Measurements from ENCODE around the gene F7. TPM values are rescaled to one million over a fixed set of nuclear protein-coding genes. Genes with fewer than 3 reads are reported as not detected.

The F7 gene
- total RNA-seq, 1 experiment from 2014 or later, result 0.26 TPM

DNA sequence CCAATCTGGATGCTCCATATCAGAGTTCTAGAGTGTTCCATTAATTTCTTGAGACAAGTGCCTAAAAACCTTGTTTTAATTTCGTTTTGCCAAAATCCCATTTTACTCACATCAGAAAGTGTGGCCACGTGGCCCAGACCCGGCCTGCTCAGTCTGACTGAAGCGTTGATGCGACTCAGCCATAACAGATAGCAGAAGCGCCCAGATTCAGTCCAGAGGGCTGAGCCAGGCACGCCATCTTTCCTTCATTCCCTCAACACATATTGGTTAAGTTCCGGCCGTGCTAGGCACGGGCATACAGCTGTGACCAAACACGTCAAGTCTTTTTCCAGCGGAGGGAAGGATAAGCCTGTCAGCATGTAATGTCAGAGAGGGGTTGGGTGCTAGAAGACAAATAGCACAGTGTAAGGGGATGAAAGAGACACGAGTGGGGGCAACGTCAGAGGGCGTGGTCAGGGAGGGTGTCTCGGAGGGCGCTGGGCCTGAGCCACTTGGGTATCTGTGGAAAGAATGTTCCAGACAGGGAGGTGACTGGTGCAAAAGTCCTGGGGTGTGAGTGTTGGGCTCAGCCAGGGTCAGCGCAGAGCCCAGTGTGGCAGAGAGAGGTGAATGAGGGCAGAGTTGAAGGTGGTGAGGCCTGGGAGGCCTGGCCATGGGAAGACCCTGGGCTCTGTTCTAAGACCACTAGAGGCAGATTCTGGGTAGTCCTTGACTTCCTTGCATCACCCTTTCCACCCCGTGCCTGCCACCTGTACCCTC lies 20.1 kb downstream of the F7 start (continued):
- no peak for TF ChIP-seq ERG (CRISPR knock-in tag; IDR thresholded peaks at IDR 0.05)

- Mint-ChIP-seq H3K4me1 (peaks cover 18% of the 10 kb centered on the region), H3K27ac (no peak overlapping the region), H3K9me3 (no peaks in the 10 kb centered on the region), H3K36me3 (no peaks in the 10 kb centered on the region), H3K27me3 (ENCODE audit: low read depth) (no peaks in the 10 kb centered on the region; the same call in 1 of the 2 replicates), H3K4me3 (no peak overlapping the region)
- ATAC-seq (no peak), DNase-seq (ENCODE audit: low spot score) (no peak)
- CTCF ChIA-PET, result no interaction called here
- TF ChIP-seq IRF2 (CRISPR knock-in tag; IDR thresholded peaks at IDR 0.05; ENCODE audit: borderline replicate concordance, low read depth), result no peak
- no peak for TF ChIP-seq ATF2 (CRISPR knock-in tag; IDR thresholded peaks at IDR 0.05; ENCODE audit: borderline replicate concordance, low read depth)
- TF ChIP-seq SMAD3 (CRISPR knock-in tag; IDR thresholded peaks at IDR 0.05; ENCODE audit: borderline replicate concordance), result no peak
- no peak for TF ChIP-seq SP1 (CRISPR knock-in tag; conservative IDR thresholded peaks at IDR 0.05)
- TF ChIP-seq, protein P1, sequence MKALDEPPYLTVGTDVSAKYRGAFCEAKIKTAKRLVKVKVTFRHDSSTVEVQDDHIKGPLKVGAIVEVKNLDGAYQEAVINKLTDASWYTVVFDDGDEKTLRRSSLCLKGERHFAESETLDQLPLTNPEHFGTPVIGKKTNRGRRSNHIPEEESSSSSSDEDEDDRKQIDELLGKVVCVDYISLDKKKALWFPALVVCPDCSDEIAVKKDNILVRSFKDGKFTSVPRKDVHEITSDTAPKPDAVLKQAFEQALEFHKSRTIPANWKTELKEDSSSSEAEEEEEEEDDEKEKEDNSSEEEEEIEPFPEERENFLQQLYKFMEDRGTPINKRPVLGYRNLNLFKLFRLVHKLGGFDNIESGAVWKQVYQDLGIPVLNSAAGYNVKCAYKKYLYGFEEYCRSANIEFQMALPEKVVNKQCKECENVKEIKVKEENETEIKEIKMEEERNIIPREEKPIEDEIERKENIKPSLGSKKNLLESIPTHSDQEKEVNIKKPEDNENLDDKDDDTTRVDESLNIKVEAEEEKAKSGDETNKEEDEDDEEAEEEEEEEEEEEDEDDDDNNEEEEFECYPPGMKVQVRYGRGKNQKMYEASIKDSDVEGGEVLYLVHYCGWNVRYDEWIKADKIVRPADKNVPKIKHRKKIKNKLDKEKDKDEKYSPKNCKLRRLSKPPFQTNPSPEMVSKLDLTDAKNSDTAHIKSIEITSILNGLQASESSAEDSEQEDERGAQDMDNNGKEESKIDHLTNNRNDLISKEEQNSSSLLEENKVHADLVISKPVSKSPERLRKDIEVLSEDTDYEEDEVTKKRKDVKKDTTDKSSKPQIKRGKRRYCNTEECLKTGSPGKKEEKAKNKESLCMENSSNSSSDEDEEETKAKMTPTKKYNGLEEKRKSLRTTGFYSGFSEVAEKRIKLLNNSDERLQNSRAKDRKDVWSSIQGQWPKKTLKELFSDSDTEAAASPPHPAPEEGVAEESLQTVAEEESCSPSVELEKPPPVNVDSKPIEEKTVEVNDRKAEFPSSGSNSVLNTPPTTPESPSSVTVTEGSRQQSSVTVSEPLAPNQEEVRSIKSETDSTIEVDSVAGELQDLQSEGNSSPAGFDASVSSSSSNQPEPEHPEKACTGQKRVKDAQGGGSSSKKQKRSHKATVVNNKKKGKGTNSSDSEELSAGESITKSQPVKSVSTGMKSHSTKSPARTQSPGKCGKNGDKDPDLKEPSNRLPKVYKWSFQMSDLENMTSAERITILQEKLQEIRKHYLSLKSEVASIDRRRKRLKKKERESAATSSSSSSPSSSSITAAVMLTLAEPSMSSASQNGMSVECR (CRISPR knock-in tag; IDR thresholded peaks at IDR 0.05; ENCODE audit: borderline replicate concordance), result no peak
- no peak for TF ChIP-seq JUN (CRISPR knock-in tag; IDR thresholded peaks at IDR 0.05)
- TF ChIP-seq NR3C1 (CRISPR knock-in tag; conservative IDR thresholded peaks at IDR 0.05; ENCODE audit: low read depth), result no peak
- TF ChIP-seq ZNF232 (CRISPR knock-in tag; IDR thresholded peaks at IDR 0.05), result no peak
- no peak for TF ChIP-seq ZBTB43 (CRISPR knock-in tag; IDR thresholded peaks at IDR 0.05)
- TF ChIP-seq KAT7 (CRISPR knock-in tag; IDR thresholded peaks at IDR 0.05; ENCODE audit: borderline replicate concordance), result no peak
- no peak for TF ChIP-seq CREM (CRISPR knock-in tag; IDR thresholded peaks at IDR 0.05)
- no peak for TF ChIP-seq GRHL2 (CRISPR knock-in tag; IDR thresholded peaks at IDR 0.05; ENCODE audit: insufficient replicate concordance, severe bottlenecking)
- no peak for TF ChIP-seq ELF4 (CRISPR knock-in tag; IDR thresholded peaks at IDR 0.05; ENCODE audit: low read depth)
- TF ChIP-seq, protein P2, sequence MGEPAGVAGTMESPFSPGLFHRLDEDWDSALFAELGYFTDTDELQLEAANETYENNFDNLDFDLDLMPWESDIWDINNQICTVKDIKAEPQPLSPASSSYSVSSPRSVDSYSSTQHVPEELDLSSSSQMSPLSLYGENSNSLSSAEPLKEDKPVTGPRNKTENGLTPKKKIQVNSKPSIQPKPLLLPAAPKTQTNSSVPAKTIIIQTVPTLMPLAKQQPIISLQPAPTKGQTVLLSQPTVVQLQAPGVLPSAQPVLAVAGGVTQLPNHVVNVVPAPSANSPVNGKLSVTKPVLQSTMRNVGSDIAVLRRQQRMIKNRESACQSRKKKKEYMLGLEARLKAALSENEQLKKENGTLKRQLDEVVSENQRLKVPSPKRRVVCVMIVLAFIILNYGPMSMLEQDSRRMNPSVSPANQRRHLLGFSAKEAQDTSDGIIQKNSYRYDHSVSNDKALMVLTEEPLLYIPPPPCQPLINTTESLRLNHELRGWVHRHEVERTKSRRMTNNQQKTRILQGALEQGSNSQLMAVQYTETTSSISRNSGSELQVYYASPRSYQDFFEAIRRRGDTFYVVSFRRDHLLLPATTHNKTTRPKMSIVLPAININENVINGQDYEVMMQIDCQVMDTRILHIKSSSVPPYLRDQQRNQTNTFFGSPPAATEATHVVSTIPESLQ (CRISPR knock-in tag; IDR thresholded peaks at IDR 0.05), result no peak
- TF ChIP-seq STAT6 (CRISPR knock-in tag; conservative IDR thresholded peaks at IDR 0.05; ENCODE audit: low read depth), result no peak
- TF ChIP-seq GABPB1 (CRISPR knock-in tag; IDR thresholded peaks at IDR 0.05), result no peak
- TF ChIP-seq ESRRA (CRISPR knock-in tag; IDR thresholded peaks at IDR 0.05; ENCODE audit: borderline replicate concordance), result no peak
- POLR2A ChIA-PET, result no interaction called here
These were observed 20.9 kb downstream of the F7 start for GRCh38 chr13:113126265-113127150.

Measured in WTC11 (cell line).